Ovary (tissue), 3 donors: ENCODE measurements around the gene SEL1L3.

Experiments
- CTCF ChIP-seq, 3 donors: fragments of 450-650 bp in 2 of 3; fragments of 200-600 bp in 1 of 3; IDR thresholded peaks; one replicate each; pipeline versions ENCODE4 v1.5.1 to v1.8.0; 2016 to 2022; ENCODE audit warnings: antibody characterized with exemption in 3 of 3, mild to moderate bottlenecking in 1 of 3
- EP300 ChIP-seq: sonication (generic); formaldehyde crosslinking; IDR thresholded peaks from one replicate; pipeline ENCODE4 v1.6.1; 2017; ENCODE audit warnings: antibody characterized with exemption
- POLR2A ChIP-seq: fragments of 450-650 bp; IDR thresholded peaks from one replicate; pipeline ENCODE4 v1.6.1; 2017; ENCODE audit warnings: antibody characterized with exemption, mild to moderate bottlenecking, moderate library complexity
- donor health status: DM: no; HTN: no; CAD: no.

GRCh38 chr4:25842229-25842845 is 20.5 kb downstream of the SEL1L3 start:
- TF ChIP-seq CTCF (IDR thresholded peaks at IDR 0.05) (no peak), POLR2A (no peak), EP300 (no peak)
